HG03103 (cell line): ENCODE results near the gene TRMU.
"Not testable (repeated sequence)": the region's sequence is repeated elsewhere in the genome, so short reads cannot be mapped to it uniquely, and the experiment has no call there.

Experiments
- ATAC-seq: cut with Tn5 transposase; IDR thresholded peaks from one replicate; pipeline ENCODE4 v1.9.1; 2021; ENCODE audit warnings: low read depth; ENCODE audit not compliant: unreplicated experiment

TRMU gene

DNA sequence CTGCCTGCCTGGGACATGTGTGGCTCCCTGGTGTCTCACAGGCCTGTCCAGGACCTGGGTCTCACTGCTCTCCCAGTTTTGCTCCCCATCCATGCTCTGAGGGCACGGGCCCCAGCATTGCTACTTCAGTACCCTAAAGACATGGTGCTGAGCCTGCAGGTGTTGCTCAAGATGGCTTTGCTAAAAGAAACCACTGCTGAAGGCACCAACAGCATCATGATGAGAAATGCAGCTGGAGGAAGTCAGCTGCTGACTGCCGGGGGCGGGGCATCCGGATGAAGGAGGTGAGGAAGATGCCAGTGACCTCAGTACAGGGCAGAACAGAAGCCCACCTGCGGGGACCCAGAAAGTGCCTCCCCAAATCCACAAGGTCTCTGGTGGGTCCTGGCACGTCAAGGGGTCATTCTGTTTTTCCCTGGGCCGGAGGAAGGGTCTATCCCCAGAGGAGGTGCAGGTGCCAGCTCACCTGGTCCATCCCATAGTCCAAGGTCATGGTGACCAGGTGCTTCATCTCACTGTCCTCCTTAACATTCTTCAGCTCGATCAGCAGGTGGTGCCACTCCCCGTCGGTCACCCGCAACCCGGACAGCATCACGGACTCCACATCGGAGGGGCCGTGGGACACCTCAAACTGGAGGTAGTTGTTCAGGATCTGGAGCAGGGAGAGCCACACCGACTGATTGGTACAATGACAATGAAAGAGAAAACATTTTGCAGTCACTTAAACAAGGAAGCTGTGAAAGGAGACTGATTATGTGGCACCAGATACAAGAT is 63.9 kb downstream of the TRMU start:
- ATAC-seq = no peak

DNA sequence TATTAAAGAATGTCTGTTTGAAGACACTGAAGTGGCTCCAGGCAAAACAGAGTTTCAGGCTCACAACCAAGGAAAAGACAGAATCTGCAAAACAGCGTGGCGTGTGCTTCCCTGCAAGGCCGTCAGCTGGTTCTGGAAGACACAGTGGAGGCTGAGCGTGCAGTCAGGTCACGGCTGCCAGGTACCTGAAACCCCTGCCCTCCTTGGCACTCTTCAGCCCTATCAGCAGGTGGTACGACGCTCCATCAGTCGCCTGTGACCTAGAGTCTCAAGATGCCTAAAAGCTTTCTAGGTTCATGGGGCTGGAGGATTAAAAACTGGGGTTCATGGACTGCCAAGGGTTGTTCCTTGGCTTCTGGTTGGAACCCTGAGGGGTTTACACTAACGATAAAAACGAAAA is 65.9 kb downstream of the TRMU start:
- no peak for ATAC-seq

DNA sequence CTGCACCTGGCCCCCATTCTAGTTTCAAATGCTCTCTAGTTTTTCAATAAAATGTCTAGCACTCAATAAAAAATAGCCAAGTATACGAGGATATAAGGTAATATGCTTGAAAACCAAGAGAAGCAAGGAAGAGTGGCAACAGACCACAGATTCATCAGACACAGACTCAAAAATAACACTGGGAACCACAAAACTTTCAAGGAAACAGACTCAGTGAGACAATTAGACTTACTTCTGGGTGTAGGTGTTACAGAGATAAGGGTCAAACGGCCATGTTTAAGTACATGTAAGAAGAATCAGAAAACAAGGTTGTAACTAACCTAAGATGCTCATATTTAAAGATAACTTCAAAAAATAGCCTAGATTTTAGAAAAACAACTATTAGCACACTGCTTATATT is 67.0 kb downstream of the TRMU start:
- ATAC-seq = no peak

- not testable (repeated sequence) for ATAC-seq
Measured at GRCh38 chr22:46403880-46404279, 68.4 kb downstream of the TRMU start.

GRCh38 chr22:46405901-46406300 is 70.4 kb downstream of the TRMU start:
- ATAC-seq = no peak

DNA sequence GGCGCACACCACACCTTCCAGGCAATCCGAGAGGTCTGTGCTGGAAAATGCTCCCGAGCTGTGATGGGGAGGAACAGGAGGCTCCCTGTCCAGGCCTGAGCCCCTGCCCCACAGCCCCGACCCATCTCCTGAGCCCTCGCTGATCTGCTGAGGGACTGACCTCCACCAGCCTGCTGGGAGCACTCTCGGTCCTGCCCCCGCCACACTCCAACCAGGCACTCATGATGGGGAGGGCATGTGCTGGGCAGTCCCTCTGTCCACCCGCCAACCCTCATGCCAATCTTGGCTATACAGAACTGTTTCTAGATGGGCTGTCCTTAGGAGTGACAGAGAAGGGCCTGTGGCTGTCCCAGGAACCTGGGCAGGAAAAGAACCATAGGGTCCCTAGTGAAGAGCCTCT is 70.8 kb downstream of the TRMU start:
- ATAC-seq = no peak

DNA sequence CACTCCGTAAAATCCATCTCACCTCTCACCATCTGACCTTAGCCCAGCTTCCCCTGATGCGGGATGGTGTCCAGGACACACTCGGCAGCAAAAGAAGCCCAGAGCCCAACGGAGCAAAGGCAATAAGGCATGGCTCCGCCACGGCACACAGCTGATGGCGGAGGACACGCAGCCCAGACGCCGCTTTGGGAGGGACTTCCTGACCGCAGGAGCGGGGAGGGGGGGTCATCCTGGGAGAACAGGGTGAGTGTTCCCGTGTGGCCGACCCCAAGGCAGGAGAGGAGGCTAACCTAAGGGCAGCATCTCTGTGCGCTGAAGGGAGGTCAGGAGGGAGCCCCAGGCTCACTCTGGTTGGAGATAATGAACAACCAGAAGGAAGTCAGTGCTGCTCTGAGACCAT is 71.3 kb downstream of the TRMU start:
- ATAC-seq = no peak
